ENCODE measurements around the gene MIOX.

MIOX gene

GRCh38 chr22:50505776-50506610, 19.3 kb downstream of the MIOX start:
- no peak overlapping the region for H2AFZ ChIP-seq
- H3K9me3 ChIP-seq (ENCODE audit: control insufficient read depth, low read length) = no peaks in the 10 kb centered on the region
- no peaks in the 10 kb centered on the region for H3K79me2 ChIP-seq
- H3K27me3 ChIP-seq (ENCODE audit: control insufficient read depth, insufficient read depth, low read length) = no peaks in the 10 kb centered on the region
- no peak overlapping the region for H3K9ac ChIP-seq
- no peak overlapping the region for H3K4me2 ChIP-seq (ENCODE audit: low read length)
- no peak overlapping the region for H3K4me3 ChIP-seq (ENCODE audit: low read depth, low read length)
- TF ChIP-seq CTCF (IDR thresholded peaks at IDR 0.05) = no peak
- H3K27ac ChIP-seq = no peak overlapping the region
- no peaks in the 10 kb centered on the region for H3K4me1 ChIP-seq
- no peaks in the 10 kb centered on the region for H3K36me3 ChIP-seq (ENCODE audit: control insufficient read depth, insufficient read depth, low read length)

- Histone ChIP-seq H3K79me2 (peaks cover under 1% of the 10 kb centered on the region), H3K27ac (peak overlapping the region; percentile 68), H3K36me3 (ENCODE audit: control insufficient read depth, insufficient read depth, low read length) (no peaks in the 10 kb centered on the region), H3K4me1 (no peaks in the 10 kb centered on the region), H3K9me3 (ENCODE audit: control insufficient read depth, low read length) (no peaks in the 10 kb centered on the region), H3K27me3 (ENCODE audit: control insufficient read depth, insufficient read depth, low read length) (no peaks in the 10 kb centered on the region), H3K9ac (peak overlapping the region; percentile 67), H3K4me2 (ENCODE audit: low read length) (peak overlapping the region; percentile 85), H2AFZ (peak overlapping the region; percentile 82), H3K4me3 (ENCODE audit: low read depth, low read length) (peak overlapping the region; percentile 92)
- no peak for TF ChIP-seq CTCF (IDR thresholded peaks at IDR 0.05)
Measured at GRCh38 chr22:50506611-50507420, 20.2 kb downstream of the MIOX start.

GRCh38 chr22:50507421-50507990, 20.8 kb downstream of the MIOX start, which contains the start of gene LMF2:
LMF2 (minus strand) TSS chr22:50507702; CDS start chr22:50507675, 27 bp downstream.
- H3K4me1 ChIP-seq = no peaks in the 10 kb centered on the region
- no peaks in the 10 kb centered on the region for H3K27me3 ChIP-seq (ENCODE audit: control insufficient read depth, insufficient read depth, low read length)
- TF ChIP-seq CTCF (IDR thresholded peaks at IDR 0.05) = no peak
- H3K27ac ChIP-seq = peak within 1 kb of the TSS; percentile 68
- peak within 1 kb of the TSS; percentile 92 for H3K4me3 ChIP-seq (ENCODE audit: low read depth, low read length)
- no peaks in the 10 kb centered on the region for H3K36me3 ChIP-seq (ENCODE audit: control insufficient read depth, insufficient read depth, low read length)
- H3K9me3 ChIP-seq (ENCODE audit: control insufficient read depth, low read length) = no peaks in the 10 kb centered on the region
- peak within 1 kb of the TSS; percentile 85 for H3K4me2 ChIP-seq (ENCODE audit: low read length)
- H3K79me2 ChIP-seq = peaks cover 6% of the 10 kb centered on the region
- peak within 1 kb of the TSS; percentile 82 for H2AFZ ChIP-seq
- H3K9ac ChIP-seq = peak within 1 kb of the TSS; percentile 67

- Histone ChIP-seq H2AFZ (peak within 1 kb of the TSS; percentile 82), H3K9me3 (ENCODE audit: control insufficient read depth, low read length) (no peaks in the 10 kb centered on the region), H3K36me3 (ENCODE audit: control insufficient read depth, insufficient read depth, low read length) (no peaks in the 10 kb centered on the region), H3K79me2 (peaks cover 13% of the 10 kb centered on the region), H3K4me1 (no peaks in the 10 kb centered on the region), H3K4me2 (ENCODE audit: low read length) (peak within 1 kb of the TSS; percentile 85), H3K9ac (peak within 1 kb of the TSS; percentile 67), H3K4me3 (ENCODE audit: low read depth, low read length) (peak within 1 kb of the TSS; percentile 92), H3K27me3 (ENCODE audit: control insufficient read depth, insufficient read depth, low read length) (no peaks in the 10 kb centered on the region), H3K27ac (peak within 1 kb of the TSS; percentile 68)
- TF ChIP-seq CTCF (IDR thresholded peaks at IDR 0.05) = no peak
Measured at GRCh38 chr22:50507991-50508884, 21.6 kb downstream of the MIOX start, which contains the start of gene NCAPH2. NCAPH2 (plus strand) TSS chr22:50508224; CDS start chr22:50508338, 114 bp downstream.

Measured in parathyroid adenoma (tissue), 2 donors.